M059J (cell line): ENCODE data around the gene KIF4B. TPM values are rescaled to one million over a fixed set of nuclear protein-coding genes. Genes with fewer than 3 reads are reported as not detected.
A peak's percentile ranks its signal among the peaks of the same experiment; 100 is the strongest.
"Not testable (repeated sequence)": the region's sequence is repeated elsewhere in the genome, so short reads cannot be mapped to it uniquely, and the experiment has no call there.

Experiments
- DNase-seq: peaks from one replicate; pipeline ENCODE4 v3.0.0-alpha.2; 2012; ENCODE audit warnings: low read depth
- total RNA-seq: library from RNA; depleted of rRNA; stranded (reverse); fragments of >200 nt; shearing (Covaris generic); gene quantifications from 2 replicates; pipeline ENCODE4 v1.2.3, GENCODE V29; 2014; rRNA removed

KIF4B gene, protein sequence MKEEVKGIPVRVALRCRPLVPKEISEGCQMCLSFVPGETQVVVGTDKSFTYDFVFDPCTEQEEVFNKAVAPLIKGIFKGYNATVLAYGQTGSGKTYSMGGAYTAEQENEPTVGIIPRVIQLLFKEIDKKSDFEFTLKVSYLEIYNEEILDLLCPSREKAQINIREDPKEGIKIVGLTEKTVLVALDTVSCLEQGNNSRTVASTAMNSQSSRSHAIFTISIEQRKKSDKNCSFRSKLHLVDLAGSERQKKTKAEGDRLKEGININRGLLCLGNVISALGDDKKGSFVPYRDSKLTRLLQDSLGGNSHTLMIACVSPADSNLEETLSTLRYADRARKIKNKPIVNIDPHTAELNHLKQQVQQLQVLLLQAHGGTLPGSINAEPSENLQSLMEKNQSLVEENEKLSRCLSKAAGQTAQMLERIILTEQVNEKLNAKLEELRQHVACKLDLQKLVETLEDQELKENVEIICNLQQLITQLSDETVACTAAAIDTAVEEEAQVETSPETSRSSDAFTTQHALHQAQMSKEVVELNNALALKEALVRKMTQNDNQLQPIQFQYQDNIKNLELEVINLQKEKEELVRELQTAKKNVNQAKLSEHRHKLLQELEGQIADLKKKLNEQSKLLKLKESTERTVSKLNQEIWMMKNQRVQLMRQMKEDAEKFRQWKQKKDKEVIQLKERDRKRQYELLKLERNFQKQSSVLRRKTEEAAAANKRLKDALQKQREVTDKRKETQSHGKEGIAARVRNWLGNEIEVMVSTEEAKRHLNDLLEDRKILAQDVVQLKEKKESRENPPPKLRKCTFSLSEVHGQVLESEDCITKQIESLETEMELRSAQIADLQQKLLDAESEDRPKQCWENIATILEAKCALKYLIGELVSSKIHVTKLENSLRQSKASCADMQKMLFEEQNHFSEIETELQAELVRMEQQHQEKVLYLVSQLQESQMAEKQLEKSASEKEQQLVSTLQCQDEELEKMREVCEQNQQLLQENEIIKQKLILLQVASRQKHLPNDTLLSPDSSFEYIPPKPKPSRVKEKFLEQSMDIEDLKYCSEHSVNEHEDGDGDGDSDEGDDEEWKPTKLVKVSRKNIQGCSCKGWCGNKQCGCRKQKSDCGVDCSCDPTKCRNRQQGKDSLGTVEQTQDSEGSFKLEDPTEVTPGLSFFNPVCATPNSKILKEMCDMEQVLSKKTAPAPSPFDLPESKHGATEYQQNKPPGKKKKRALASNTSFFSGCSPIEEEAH
- total RNA-seq, result 0.07 and 0.10 TPM in 2 replicates

GRCh38 chr5:155013526-155013925 lies at the start of gene KIF4B:
KIF4B (plus strand) TSS chr5:155013755; CDS start chr5:155013860, 105 bp downstream.
- DNase-seq, result no peak

DNA sequence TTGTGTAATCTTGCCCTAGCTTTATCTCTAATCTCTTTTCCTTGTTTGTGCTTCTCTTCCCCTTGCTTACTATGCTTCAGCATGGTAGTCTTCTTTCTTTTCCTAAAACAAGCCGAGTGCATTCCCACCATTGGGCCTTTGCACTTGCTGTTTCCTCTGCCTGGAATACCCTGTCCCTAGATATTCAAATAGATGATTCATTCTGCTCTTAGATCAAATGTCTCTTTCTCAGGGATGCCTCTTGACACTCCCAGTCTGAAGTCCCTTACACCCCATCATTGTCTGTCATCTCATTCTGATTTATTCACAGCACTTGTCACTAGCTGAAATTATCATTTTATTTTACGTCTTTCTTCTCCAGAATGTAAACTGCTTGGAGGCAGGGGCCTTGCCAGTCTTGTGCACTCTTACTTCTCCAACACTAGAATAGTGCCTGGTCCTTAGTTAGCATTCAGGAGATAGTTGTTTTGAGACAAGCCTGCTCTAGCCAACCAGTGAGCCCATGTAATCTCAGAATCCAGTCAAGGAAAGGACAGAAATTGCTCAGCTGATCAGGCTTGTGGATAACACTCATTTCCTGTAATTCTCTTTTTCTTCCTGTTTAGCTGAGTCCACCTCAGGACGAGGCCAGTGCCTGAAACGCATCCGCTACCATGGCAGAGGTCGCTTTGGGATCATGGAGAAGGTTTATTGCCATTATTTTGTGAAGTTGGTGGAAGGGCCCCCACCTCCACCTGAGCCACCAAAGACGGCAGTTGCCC lies 47.3 kb upstream of the KIF4B start:
- no peak for DNase-seq

GRCh38 chr5:154966874-154967273 lies 46.7 kb upstream of the KIF4B start:
- DNase-seq, result no peak

- DNase-seq, result no peak
Measured at GRCh38 chr5:154967421-154968024, 46.0 kb upstream of the KIF4B start.

- DNase-seq, result no peak
Measured at GRCh38 chr5:154968953-154969352, 44.6 kb upstream of the KIF4B start.

- peak; percentile 18 for DNase-seq
Measured at GRCh38 chr5:154970759-154971158, 42.8 kb upstream of the KIF4B start.

GRCh38 chr5:154971501-154971900 lies 42.1 kb upstream of the KIF4B start:
- no peak for DNase-seq

DNA sequence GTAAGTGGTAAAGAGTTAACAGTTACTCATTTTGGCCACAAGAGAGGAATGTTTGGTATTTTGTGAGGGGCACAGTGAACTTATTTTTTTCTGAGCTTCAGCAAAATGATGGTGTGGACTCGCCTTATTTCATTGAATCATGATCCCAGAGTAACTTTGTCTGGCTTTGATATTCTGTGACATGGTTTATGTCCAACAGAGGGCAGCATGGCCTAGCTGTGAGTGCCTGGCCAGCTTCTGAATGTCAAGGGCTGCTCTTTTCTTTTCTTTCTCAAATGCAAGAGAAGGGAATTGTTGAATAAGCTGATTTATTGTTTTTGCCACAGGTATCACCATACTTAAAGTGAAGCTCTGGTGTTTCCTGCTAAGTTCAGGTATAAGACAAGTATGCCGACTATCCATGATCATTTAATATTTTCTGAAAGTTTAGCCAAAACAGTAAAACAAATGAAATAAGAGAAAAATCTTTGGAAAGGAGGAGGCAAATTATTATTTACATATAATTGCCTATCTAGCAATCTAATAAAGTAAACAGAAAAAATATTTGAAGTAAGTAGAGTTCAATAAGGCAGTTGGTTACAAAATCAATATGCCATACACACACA lies 41.0 kb upstream of the KIF4B start:
- DNase-seq, result peak; percentile 40

- DNase-seq, result not testable (repeated sequence)
Measured at GRCh38 chr5:154976082-154976481, 37.5 kb upstream of the KIF4B start.

GRCh38 chr5:154977409-154977808 lies 36.1 kb upstream of the KIF4B start:
- no peak for DNase-seq

GRCh38 chr5:154978294-154978693 lies 35.3 kb upstream of the KIF4B start:
- not testable (repeated sequence) for DNase-seq

GRCh38 chr5:154984946-154985516 lies 28.5 kb upstream of the KIF4B start:
- DNase-seq, result no peak

- DNase-seq, result no peak
Measured at GRCh38 chr5:154986151-154986550, 27.4 kb upstream of the KIF4B start.

- no peak for DNase-seq
Measured at GRCh38 chr5:154989626-154990025, 23.9 kb upstream of the KIF4B start.

DNA sequence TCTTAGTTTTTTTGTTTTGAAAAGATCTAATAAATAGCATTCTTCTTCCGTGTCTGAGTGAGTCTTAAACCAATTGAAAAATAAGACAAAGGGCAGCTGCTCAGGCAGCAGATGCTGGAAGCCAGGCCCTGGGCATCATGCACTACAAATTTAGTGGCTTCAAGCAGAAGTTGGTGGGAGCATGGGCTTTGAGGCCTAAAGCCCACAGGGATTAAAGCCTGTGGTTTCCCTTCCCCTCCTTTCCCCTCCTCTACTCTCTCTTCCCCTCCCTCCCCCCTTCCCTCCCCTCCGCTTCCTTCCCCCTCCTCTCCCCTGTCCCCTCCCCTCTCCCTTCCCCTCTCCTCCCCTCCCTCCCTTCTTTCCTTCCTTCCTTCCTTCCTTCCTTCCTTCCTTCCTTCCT lies 20.1 kb upstream of the KIF4B start:
- DNase-seq, result no peak

DNA sequence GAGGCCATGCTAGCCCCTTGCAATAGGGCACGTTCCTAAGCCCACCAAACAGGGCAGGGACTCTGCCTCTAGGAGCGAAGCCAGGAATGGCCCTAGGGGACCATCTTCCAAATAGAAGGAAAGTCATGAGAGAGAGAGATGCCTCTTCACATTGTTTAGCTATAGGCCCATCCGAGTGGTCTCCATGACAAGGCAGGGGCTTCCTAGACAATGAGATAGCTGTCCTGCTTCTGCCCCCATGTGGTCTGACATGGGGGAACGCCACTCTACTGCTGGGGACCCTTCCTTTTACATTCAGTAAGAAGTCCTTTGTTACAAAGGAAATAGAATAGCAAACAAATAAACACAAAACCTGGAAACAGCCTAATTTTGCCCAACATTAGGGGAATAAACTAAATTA lies 17.9 kb upstream of the KIF4B start:
- no peak for DNase-seq

- DNase-seq, result no peak
Measured at GRCh38 chr5:154997746-154998145, 15.8 kb upstream of the KIF4B start.

DNA sequence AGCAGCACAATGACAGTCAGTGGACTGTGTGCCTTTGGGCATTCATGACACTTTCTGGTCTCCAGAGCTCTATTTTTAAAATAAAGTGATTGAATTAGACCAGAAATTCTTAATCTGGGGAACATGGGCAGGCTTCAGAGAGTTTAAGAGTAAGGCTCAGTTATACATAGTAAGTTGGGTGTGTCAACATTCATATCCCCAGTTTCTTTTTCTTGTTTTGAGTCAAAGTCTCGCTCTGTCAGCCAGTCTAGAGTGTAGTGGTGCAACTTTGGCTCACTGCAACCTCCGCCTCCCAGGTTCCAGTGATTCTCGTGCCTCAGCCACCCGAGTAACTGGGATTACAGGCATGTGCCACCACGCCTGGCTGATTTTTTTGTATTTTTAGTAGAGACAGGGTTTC lies 13.7 kb upstream of the KIF4B start:
- DNase-seq, result no peak

GRCh38 chr5:155001523-155001922 lies 12.0 kb upstream of the KIF4B start:
- no peak for DNase-seq

DNA sequence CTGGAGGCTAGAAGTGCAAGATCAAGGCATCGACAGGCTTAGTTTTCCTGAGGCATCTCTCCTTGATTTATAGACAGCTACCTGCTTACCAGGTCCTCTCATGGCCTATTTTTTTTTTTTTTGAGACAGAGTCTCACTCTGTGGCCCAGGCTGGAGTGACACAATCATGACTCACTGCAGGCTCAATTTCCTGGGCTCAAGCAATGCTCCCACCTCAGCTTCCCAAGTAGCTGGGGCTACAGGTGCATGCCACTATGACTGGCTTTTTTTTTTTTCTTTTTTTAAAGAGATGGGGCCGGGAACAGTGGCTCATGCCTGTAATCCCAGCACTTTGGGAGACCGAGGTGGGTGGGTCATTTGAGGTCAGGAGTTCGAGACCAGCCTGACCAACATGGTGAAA lies 10.8 kb upstream of the KIF4B start:
- DNase-seq, result peak; percentile 63
